HCT116 (cell line): ENCODE measurements around the gene TXNDC16. TPM values are rescaled to one million over a fixed set of nuclear protein-coding genes. Genes with fewer than 3 reads are reported as not detected.

ENCODE experiments used
- ATAC-seq: fragments of 200-7000 bp; cut with Tn5 transposase; 2 replicates; pipeline ENCODE4 v1.9.1; 2020; ENCODE audit warnings: mild to moderate bottlenecking, moderate library complexity
- BruUV-seq: library from RNA; stranded (reverse); fragments of 400-500 nt; replicated peaks from 2 replicates; lab custom pipeline; 2021; lab: Mats Ljungman, UMichigan
- CTCF ChIA-PET: fragments of 300-600 bp; sonication (Branson Sonifier 250); formaldehyde crosslinking; loops from one replicate; lab custom pipeline; 2021; ENCODE audit warnings: antibody characterized with exemption; lab: Charles Lee
- POLR2A ChIA-PET: fragments of 300-600, 350-600 bp; sonication (Branson Sonifier 250); formaldehyde crosslinking; loops from one replicate; lab custom pipeline; 2021; ENCODE audit warnings: antibody characterized with exemption; lab: Charles Lee
- RAD21 ChIA-PET, 2 experiments: fragments of 300-600 bp; sonication (Branson Sonifier 250); formaldehyde crosslinking; loops; one replicate each; lab custom pipeline; 2023; ENCODE audit warnings: low total read pairs in 2 of 2; ENCODE audit not compliant: uncharacterized antibody in 2 of 2, unreplicated experiment in 2 of 2, low non-redundant PET in 1 of 2; lab: Charles Lee
- DNase-seq: peaks from one replicate; pipeline ENCODE4 v3.0.0-alpha.2; 2010; ENCODE audit warnings: low read depth, low spot score
- H2AFZ ChIP-seq: fragments of 200-600 bp; shearing (Covaris generic), sonication (generic); 2 replicates; pipeline ENCODE4 v1.6.1; 2017; ENCODE audit warnings: low read depth, mixed run types, mixed read lengths, antibody characterized with exemption, low read length; ENCODE audit not compliant: poor library complexity, severe bottlenecking
- H3K27ac ChIP-seq: 2 replicates; pipeline ENCODE4 v1.5.1; 2012; ENCODE audit warnings: low read depth, low read length
- H3K27me3 ChIP-seq: fragments of 200-600 bp; sonication (generic); 2 replicates; pipeline ENCODE4 v1.6.1; 2016; ENCODE audit warnings: mixed run types, low read length, mixed read lengths; ENCODE audit not compliant: insufficient read depth
- H3K36me3 ChIP-seq, 2 experiments: fragments of 200-500 bp in 1 of 2; fragments of 200-600 bp in 1 of 2; sonication (Bioruptor generic) in 1 of 2; sonication (generic) in 1 of 2; 2 replicates each; pipeline versions ENCODE4 v1.5.1 to v1.6.1; 2014 to 2016; ENCODE audit warnings: low read length in 2 of 2, inconsistent platforms in 1 of 2, mixed read lengths in 1 of 2, mixed run types in 1 of 2; ENCODE audit not compliant: insufficient read depth in 2 of 2, control insufficient read depth in 1 of 2
- H3K4me1 ChIP-seq, 2 experiments: fragments of 200-600 bp in 1 of 2; sonication (generic) in 1 of 2; 2 replicates each; pipeline versions ENCODE4 v1.5.1 to v1.6.1; 2012 to 2017; ENCODE audit warnings: low read length in 2 of 2, inconsistent platforms in 1 of 2, mild to moderate bottlenecking in 1 of 2, mixed read lengths in 1 of 2, mixed run types in 1 of 2, moderate library complexity in 1 of 2; ENCODE audit not compliant: insufficient read depth in 2 of 2, control insufficient read depth in 1 of 2
- H3K4me2 ChIP-seq: fragments of 200-600 bp; sonication (generic); 2 replicates; pipeline ENCODE4 v1.6.1; 2017; ENCODE audit warnings: mixed run types, low read length, mixed read lengths
- H3K4me3 ChIP-seq, 2 experiments: fragments of 200-600 bp in 1 of 2; sonication (generic) in 1 of 2; replicated peaks in 1 of 2; 2 replicates each; pipeline ENCODE4 v1.5.1; 2011 to 2016; ENCODE audit warnings: low read length in 2 of 2, control low read depth in 1 of 2, low read depth in 1 of 2, mild to moderate bottlenecking in 1 of 2, mixed read lengths in 1 of 2, mixed run types in 1 of 2
- H3K79me2 ChIP-seq: fragments of 200-600 bp; sonication (generic); 2 replicates; pipeline ENCODE4 v1.6.1; 2017; ENCODE audit warnings: mild to moderate bottlenecking, mixed run types, low read length, moderate library complexity, mixed read lengths; ENCODE audit not compliant: insufficient read depth
- H3K9ac ChIP-seq: fragments of 200-600 bp; sonication (generic); 2 replicates; pipeline ENCODE4 v1.6.1; 2016; ENCODE audit warnings: low read length, mixed read lengths
- H3K9me2 ChIP-seq: fragments of 200-600 bp; sonication (generic), shearing (Covaris generic); 2 replicates; pipeline ENCODE4 v1.6.1; 2017; ENCODE audit warnings: mixed run types, mild to moderate bottlenecking, moderate library complexity; ENCODE audit not compliant: insufficient read depth
- H3K9me3 ChIP-seq, 2 experiments: fragments of 200-500 bp in 1 of 2; fragments of 200-600 bp in 1 of 2; sonication (Bioruptor generic) in 1 of 2; sonication (generic) in 1 of 2; 2 replicates each; pipeline ENCODE4 v1.6.1; 2014 to 2017; ENCODE audit warnings: low read length in 2 of 2, mixed read lengths in 2 of 2, inconsistent platforms in 1 of 2, low read depth in 1 of 2, mild to moderate bottlenecking in 1 of 2, mixed run types in 1 of 2, moderate library complexity in 1 of 2; ENCODE audit not compliant: control insufficient read depth in 1 of 2, insufficient read depth in 1 of 2
- H4K20me1 ChIP-seq: fragments of 200-600 bp; sonication (generic), shearing (Covaris generic); 2 replicates; pipeline ENCODE4 v1.6.1; 2017; ENCODE audit warnings: mixed run types, mild to moderate bottlenecking, moderate library complexity; ENCODE audit not compliant: insufficient read depth
- CEBPB ChIP-seq: IDR thresholded peaks from 2 replicates; pipeline ENCODE4 v1.6.1; 2012; ENCODE audit warnings: low read depth
- EGR1 ChIP-seq: IDR thresholded peaks from 2 replicates; pipeline ENCODE4 v1.6.1; 2012; ENCODE audit warnings: low read depth
- EZH2phosphoT487 ChIP-seq: fragments of 200-600 bp; IDR thresholded peaks from 2 replicates; pipeline ENCODE4 v1.6.1; 2018; ENCODE audit warnings: antibody characterized with exemption, borderline replicate concordance
- FOSL1 ChIP-seq: IDR thresholded peaks from 2 replicates; pipeline ENCODE4 v1.6.1; 2012; ENCODE audit warnings: low read depth
- POLR2A ChIP-seq: IDR thresholded peaks from 2 replicates; pipeline ENCODE4 v1.7.0; 2011; ENCODE audit warnings: borderline replicate concordance; ENCODE audit not compliant: insufficient read depth, insufficient read length; ENCODE audit errors: extremely low read depth
- RAD21 ChIP-seq: IDR thresholded peaks from 2 replicates; pipeline ENCODE4 v1.6.1; 2012; ENCODE audit warnings: low read depth, mild to moderate bottlenecking
- REST ChIP-seq: IDR thresholded peaks from 2 replicates; pipeline ENCODE4 v1.6.1; 2012; ENCODE audit warnings: low read depth
- SIN3A ChIP-seq: IDR thresholded peaks from 2 replicates; pipeline ENCODE4 v1.6.1; 2012; ENCODE audit warnings: low read depth
- SRF ChIP-seq: IDR thresholded peaks from 2 replicates; pipeline ENCODE4 v1.6.1; 2012; ENCODE audit warnings: low read depth
- YY1 ChIP-seq: IDR thresholded peaks from 2 replicates; pipeline ENCODE4 v1.6.1; 2011; ENCODE audit warnings: low read length, low read depth, moderate library complexity, mild to moderate bottlenecking; ENCODE audit not compliant: insufficient replicate concordance; ENCODE audit errors: extremely low read depth
- ZBTB33 ChIP-seq: IDR thresholded peaks from 2 replicates; pipeline ENCODE4 v1.6.1; 2011; ENCODE audit warnings: mild to moderate bottlenecking, low read length, moderate library complexity; ENCODE audit not compliant: insufficient replicate concordance; ENCODE audit errors: extremely low read depth
- intact Hi-C: fragments of 100-400 bp; cut with micrococcal nuclease; formaldehyde crosslinking; loops from 2 replicates; pipeline ENCODE4 v1.10.0; 2022
- total RNA-seq: library from RNA; stranded (reverse); gene quantifications from one replicate; pipeline ENCODE4 v1.2.1, GENCODE V29; 2021; ENCODE audit not compliant: unreplicated experiment

Gene TXNDC16
- total RNA-seq, 1 experiment from 2014 or later, result 2.7 TPM

GRCh38 chr14:52442602-52443001 is 109.7 kb downstream of the TXNDC16 start:
- no TSS peak for BruUV-seq
- no peak for ATAC-seq
- H3K36me3 ChIP-seq, result no peaks in the 10 kb centered on the region
- POLR2A ChIA-PET, result no interaction called here
- no peaks in the 10 kb centered on the region for H3K9me3 ChIP-seq
- intact Hi-C loops, result no loop called here
- no peak overlapping the region for H3K27ac ChIP-seq
- DNase-seq, result no peak
- RAD21 ChIA-PET, result no interaction called here
- CTCF ChIA-PET, result interaction anchor here (1.0 kb wide), 1 partner anchor 9 kb away, joined by 3 read pairs; no protein-coding TSS in a partner anchor
- no peak overlapping the region for H3K9ac ChIP-seq
- no peaks in the 10 kb centered on the region for H3K79me2 ChIP-seq
- no peaks in the 10 kb centered on the region for H3K4me1 ChIP-seq
- H3K4me3 ChIP-seq, result no peak overlapping the region
- H2AFZ ChIP-seq, result no peak overlapping the region
- H3K4me2 ChIP-seq, result no peak overlapping the region
- no peak for TF ChIP-seq SRF
- TF ChIP-seq RAD21, result no peak
- no peak for TF ChIP-seq ZBTB33
- no peak for TF ChIP-seq SIN3A
- no peak for TF ChIP-seq EGR1
- no peak for TF ChIP-seq POLR2A
- TF ChIP-seq FOSL1, result no peak
- TF ChIP-seq YY1, result no peak
- no peak for TF ChIP-seq REST
- no peak for TF ChIP-seq CEBPB
- TF ChIP-seq EZH2phosphoT487, result no peak
- no peaks in the 10 kb centered on the region for H3K27me3 ChIP-seq
- H4K20me1 ChIP-seq, result no peaks in the 10 kb centered on the region
- no peaks in the 10 kb centered on the region for H3K9me2 ChIP-seq
